GM20431 (cell line): ENCODE measurements around the gene DUSP28.

Experiments used
- in situ Hi-C: fragments of 300-500 bp; cut with MseI, MboI; formaldehyde crosslinking; loops from one replicate; pipeline ENCODE4 v1.15.0; 2020; ENCODE audit warnings: low sequenced_read_pairs; ENCODE audit not compliant: unreplicated experiment

DUSP28 gene

DNA sequence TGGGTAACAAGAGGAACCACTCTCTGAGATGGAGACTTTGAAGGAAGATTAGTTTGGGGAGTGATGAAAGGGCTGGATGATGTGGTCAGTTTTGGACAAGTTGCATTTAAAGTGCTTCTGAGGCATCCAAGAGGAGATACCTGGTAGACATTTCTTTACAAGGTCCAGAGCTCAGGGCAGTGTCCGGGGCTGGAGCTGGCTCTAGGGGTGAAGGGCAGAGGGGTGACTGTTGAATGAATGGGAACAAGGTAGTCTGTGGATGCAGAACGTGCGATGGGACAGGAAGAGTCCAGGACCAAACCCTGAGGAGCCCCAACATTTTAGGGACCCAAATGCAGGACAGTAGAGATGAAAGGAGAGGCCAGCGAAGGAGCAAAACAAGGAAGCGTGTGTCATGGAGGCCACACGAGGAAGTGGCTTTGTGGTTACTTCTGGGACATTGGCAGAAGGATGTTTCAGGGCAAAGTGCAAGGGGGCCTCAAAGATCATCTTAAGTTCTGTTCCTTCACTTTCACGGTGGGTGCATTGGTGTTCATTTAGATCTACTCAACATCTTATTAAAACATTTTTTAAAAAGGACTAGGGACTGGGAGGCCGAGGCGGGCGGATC lies 51.5 kb downstream of the DUSP28 start:
- in situ Hi-C loops: no loop called here
